NB4 (cell line): ENCODE results near the gene FHIT.

Experiments used
- DNase-seq: peaks from one replicate; pipeline ENCODE4 v3.0.0; 2010; ENCODE audit warnings: low read depth
- H3K4me3 ChIP-seq: one replicate; pipeline ENCODE4 v1.5.1; 2011; ENCODE audit warnings: mild to moderate bottlenecking, low read depth, low read length, moderate library complexity
- CTCF ChIP-seq: IDR thresholded peaks from one replicate; pipeline ENCODE4 v1.5.1; 2012; ENCODE audit warnings: low read depth, low read length
- MAX ChIP-seq: IDR thresholded peaks from 2 replicates; pipeline ENCODE4 v1.6.1; 2011; ENCODE audit warnings: low read depth, low read length
- MYC ChIP-seq: IDR thresholded peaks from 2 replicates; pipeline ENCODE4 v1.6.1; 2011; ENCODE audit warnings: low read depth, low read length
- POLR2A ChIP-seq: IDR thresholded peaks from 2 replicates; pipeline ENCODE4 v1.6.1; 2011; ENCODE audit warnings: mild to moderate bottlenecking; ENCODE audit not compliant: insufficient read length; ENCODE audit errors: extremely low read depth

FHIT gene

GRCh38 chr3:59895972-59896371 lies 1355.3 kb downstream of the FHIT start:
- no peak for DNase-seq
- no peak for TF ChIP-seq CTCF
- TF ChIP-seq MAX: no peak
- TF ChIP-seq POLR2A: no peak
- no peak for TF ChIP-seq MYC
- no peak overlapping the region for H3K4me3 ChIP-seq

- TF ChIP-seq CTCF: no peak
Measured at GRCh38 chr3:59894425-59895121, 1356.7 kb downstream of the FHIT start.

GRCh38 chr3:59890639-59891038 lies 1360.6 kb downstream of the FHIT start:
- no peak for DNase-seq

More at GRCh38 chr3:59894425-59895121, 1356.7 kb downstream of the FHIT start:
- no peak overlapping the region for H3K4me3 ChIP-seq
- no peak for DNase-seq

GRCh38 chr3:59886790-59887189 lies 1364.5 kb downstream of the FHIT start:
- no peak overlapping the region for H3K4me3 ChIP-seq
- DNase-seq: no peak
- no peak for TF ChIP-seq MAX

More at GRCh38 chr3:59890639-59891038, 1360.6 kb downstream of the FHIT start:
- no peak for TF ChIP-seq MYC
- no peak for TF ChIP-seq MAX
- TF ChIP-seq POLR2A: no peak
- H3K4me3 ChIP-seq: no peak overlapping the region

GRCh38 chr3:59885899-59886400 lies 1365.3 kb downstream of the FHIT start:
- H3K4me3 ChIP-seq: no peak overlapping the region
- no peak for DNase-seq
- TF ChIP-seq MYC: no peak
- TF ChIP-seq MAX: no peak
- TF ChIP-seq POLR2A: no peak
- TF ChIP-seq CTCF: no peak

GRCh38 chr3:59885101-59885500 lies 1366.2 kb downstream of the FHIT start:
- no peak for DNase-seq
- TF ChIP-seq POLR2A (no peak), CTCF (no peak), MAX (no peak), MYC (no peak)

GRCh38 chr3:59884409-59884808 lies 1366.8 kb downstream of the FHIT start:
- H3K4me3 ChIP-seq: no peak overlapping the region
- no peak for DNase-seq
- TF ChIP-seq CTCF: no peak

More at GRCh38 chr3:59885101-59885500, 1366.2 kb downstream of the FHIT start:
- no peak overlapping the region for H3K4me3 ChIP-seq
